GM23338 (cell line): ENCODE data around the gene PPFIBP2. TPM values are rescaled to one million over a fixed set of nuclear protein-coding genes. Genes with fewer than 3 reads are reported as not detected.

Experiments used
- ATAC-seq: fragments of 200-7000 bp; cut with Tn5 transposase; 3 replicates; pipeline ENCODE4 v1.9.1; 2020
- DNase-seq: peaks from one replicate; pipeline ENCODE4 v3.0.0-alpha.2; 2015; ENCODE audit warnings: low spot score
- H2AFZ ChIP-seq: fragments of 200-600 bp; sonication (generic); 2 replicates; pipeline ENCODE4 v1.8.0; 2016; ENCODE audit warnings: antibody characterized with exemption, mild to moderate bottlenecking, moderate library complexity
- H3F3A ChIP-seq: fragments of 200-600 bp; sonication (generic); replicated peaks from 2 replicates; pipeline ENCODE4 v1.8.0; 2017; ENCODE audit warnings: antibody characterized with exemption, mixed run types, low read depth
- H3K27ac ChIP-seq: fragments of 200-600 bp; sonication (generic); 2 replicates; pipeline ENCODE4 v1.6.1; 2016; ENCODE audit warnings: low read depth
- H3K27me3 ChIP-seq: fragments of 200-600 bp; sonication (generic); 2 replicates; pipeline ENCODE4 v1.8.0; 2016; ENCODE audit warnings: mild to moderate bottlenecking, mixed run types, moderate library complexity; ENCODE audit not compliant: insufficient read depth
- H3K36me3 ChIP-seq: fragments of 200-600 bp; sonication (generic); 2 replicates; pipeline ENCODE4 v1.8.0; 2016; ENCODE audit warnings: mild to moderate bottlenecking; ENCODE audit not compliant: insufficient read depth
- H3K4me1 ChIP-seq: fragments of 200-600 bp; sonication (generic); 2 replicates; pipeline ENCODE4 v1.8.0; 2016; ENCODE audit warnings: mild to moderate bottlenecking, moderate library complexity; ENCODE audit not compliant: insufficient read depth
- H3K4me2 ChIP-seq: fragments of 200-600 bp; sonication (generic); 2 replicates; pipeline ENCODE4 v1.7.1; 2017; ENCODE audit warnings: mixed run types
- H3K4me3 ChIP-seq: fragments of 200-600 bp; sonication (generic); 2 replicates; pipeline ENCODE4 v1.6.1; 2016; ENCODE audit warnings: mixed run types
- H3K79me2 ChIP-seq: fragments of 200-600 bp; sonication (generic); replicated peaks from 2 replicates; pipeline ENCODE4 v1.8.0; 2017; ENCODE audit warnings: mild to moderate bottlenecking; ENCODE audit not compliant: insufficient read depth
- H3K9me2 ChIP-seq: fragments of 200-600 bp; sonication (generic); 2 replicates; pipeline ENCODE4 v1.8.0; 2017; ENCODE audit not compliant: insufficient read depth
- H4K20me1 ChIP-seq: fragments of 200-600 bp; sonication (generic); replicated peaks from 2 replicates; pipeline ENCODE4 v1.8.0; 2017; ENCODE audit warnings: mild to moderate bottlenecking; ENCODE audit not compliant: insufficient read depth
- H3K27ac Mint-ChIP-seq: 2 replicates; pipeline ENCODE4 v1.8.0; 2020; ENCODE audit warnings: inconsistent platforms, mild to moderate bottlenecking, moderate library complexity, mixed read lengths
- H3K27me3 Mint-ChIP-seq: 3 replicates; pipeline ENCODE4 v1.8.0; 2022; ENCODE audit warnings: low read depth, mild to moderate bottlenecking, moderate library complexity, mixed read lengths, inconsistent platforms; ENCODE audit not compliant: insufficient read depth, poor library complexity
- H3K36me3 Mint-ChIP-seq: 3 replicates; pipeline ENCODE4 v1.8.0; 2021; ENCODE audit warnings: low read depth, mild to moderate bottlenecking, inconsistent platforms, moderate library complexity, mixed read lengths
- H3K4me1 Mint-ChIP-seq: 3 replicates; pipeline ENCODE4 v1.8.0; 2020; ENCODE audit warnings: mild to moderate bottlenecking, inconsistent platforms, mixed read lengths
- H3K4me3 Mint-ChIP-seq: 3 replicates; pipeline ENCODE4 v1.8.0; 2021; ENCODE audit warnings: moderate library complexity, mild to moderate bottlenecking, inconsistent platforms, mixed read lengths
- H3K9me3 Mint-ChIP-seq: 3 replicates; pipeline ENCODE4 v1.8.0; 2020; ENCODE audit warnings: moderate library complexity, mild to moderate bottlenecking, inconsistent platforms, mixed read lengths
- CREB1 ChIP-seq: fragments of 250-450 bp; sonication (Bioruptor Pico); IDR thresholded peaks from 2 replicates; pipeline ENCODE4 v1.5.0; 2020; ENCODE audit warnings: low read depth, mild to moderate bottlenecking, moderate library complexity
- EZH2 ChIP-seq: fragments of 200-600 bp; sonication (generic); IDR thresholded peaks from one replicate; pipeline ENCODE4 v1.8.0; 2017; ENCODE audit warnings: antibody characterized with exemption, mild to moderate bottlenecking, low read depth; ENCODE audit not compliant: unreplicated experiment
- EZH2phosphoT487 ChIP-seq: fragments of 200-600 bp; sonication (generic); IDR thresholded peaks from one replicate; pipeline ENCODE4 v1.8.1; 2018; ENCODE audit warnings: antibody characterized with exemption; ENCODE audit not compliant: unreplicated experiment
- JUNB ChIP-seq: IDR thresholded peaks from one replicate; pipeline ENCODE4 v1.6.1; 2016; ENCODE audit warnings: antibody characterized with exemption; ENCODE audit not compliant: unreplicated experiment
- NANOG ChIP-seq: IDR thresholded peaks from 2 replicates; pipeline ENCODE4 v1.6.1; 2016; ENCODE audit warnings: antibody characterized with exemption, borderline replicate concordance
- REST ChIP-seq: IDR thresholded peaks from one replicate; pipeline ENCODE4 v1.6.1; 2018; ENCODE audit warnings: antibody characterized with exemption; ENCODE audit not compliant: unreplicated experiment
- STAT1 ChIP-seq: IDR thresholded peaks from one replicate; pipeline ENCODE4 v1.6.1; 2016; ENCODE audit warnings: antibody characterized with exemption; ENCODE audit not compliant: unreplicated experiment
- ZNF114 ChIP-seq: fragments of 250-450 bp; sonication (Bioruptor Pico); IDR thresholded peaks from 2 replicates; pipeline ENCODE4 v1.5.0; 2020; ENCODE audit warnings: mild to moderate bottlenecking, moderate library complexity
- ZNF331 ChIP-seq: fragments of 250-450 bp; sonication (Bioruptor Pico); IDR thresholded peaks from 2 replicates; pipeline ENCODE4 v1.5.0; 2020; ENCODE audit warnings: low read depth, mild to moderate bottlenecking, moderate library complexity
- polyA plus RNA-seq: library from polyadenylated mRNA; unstranded; fragments of >200 nt; fragmentation: Nextera tagmentation; extraction: Ambion mirVana; gene quantifications from 2 replicates; pipeline ENCODE4 v1.2.1, GENCODE V29; 2016
- total RNA-seq: library from RNA; depleted of rRNA; stranded (reverse); fragments of >200 nt; shearing (Covaris generic); gene quantifications from 2 replicates; pipeline ENCODE4 v1.2.3, GENCODE V29; 2014
- TF ChIP-seq, protein P1 (sequence below): fragments of 250-450 bp; sonication (Bioruptor Pico); IDR thresholded peaks from 2 replicates; pipeline ENCODE4 v1.5.0; 2020; ENCODE audit warnings: mild to moderate bottlenecking, moderate library complexity
- TF ChIP-seq, protein P2 (sequence below), 2 experiments: fragments of 200-600 bp in 1 of 2; sonication (generic) in 1 of 2; conservative IDR thresholded peaks; 2 replicates each; pipeline versions ENCODE4 v1.5.1 to v1.6.1; 2016 to 2017; ENCODE audit warnings: antibody characterized with exemption in 2 of 2, low read depth in 2 of 2, mild to moderate bottlenecking in 2 of 2, moderate library complexity in 1 of 2
- TF ChIP-seq, protein P3 (sequence below): IDR thresholded peaks from 2 replicates; pipeline ENCODE4 v1.6.1; 2016; ENCODE audit warnings: antibody characterized with exemption

Gene PPFIBP2
- total and polyA plus RNA-seq, 2 experiments from 2014 or later = 7.1 to 14.8 TPM

GRCh38 chr11:7583248-7583647 is 69.4 kb downstream of the PPFIBP2 start:
- Histone ChIP-seq H3K27me3 (no peaks in the 10 kb centered on the region), H3K27ac (no peak overlapping the region), H3K4me2 (no peak overlapping the region), H4K20me1 (no peaks in the 10 kb centered on the region; the same call in 1 of the 2 replicates), H3K4me1 (peaks cover 13% of the 10 kb centered on the region), H3F3A (0 out of 2 replicates have a peak, but pooled peaks cover 5% of the 10 kb centered on the region), H3K79me2 (no peaks in the 10 kb centered on the region), H3K9me2 (0 out of 2 replicates have a peak, but pooled peaks cover 3% of the 10 kb centered on the region), H3K36me3 (no peaks in the 10 kb centered on the region), H2AFZ (no peak overlapping the region), H3K4me3 (no peak overlapping the region)
- DNase-seq = no peak
- TF ChIP-seq NANOG = no peak
- TF ChIP-seq STAT1 = no peak
- TF ChIP-seq ZNF331 (CRISPR knock-in tag) = no peak
- TF ChIP-seq EZH2phosphoT487 = no peak
- TF ChIP-seq EZH2 = no peak
- TF ChIP-seq REST = no peak
- TF ChIP-seq, protein P1, sequence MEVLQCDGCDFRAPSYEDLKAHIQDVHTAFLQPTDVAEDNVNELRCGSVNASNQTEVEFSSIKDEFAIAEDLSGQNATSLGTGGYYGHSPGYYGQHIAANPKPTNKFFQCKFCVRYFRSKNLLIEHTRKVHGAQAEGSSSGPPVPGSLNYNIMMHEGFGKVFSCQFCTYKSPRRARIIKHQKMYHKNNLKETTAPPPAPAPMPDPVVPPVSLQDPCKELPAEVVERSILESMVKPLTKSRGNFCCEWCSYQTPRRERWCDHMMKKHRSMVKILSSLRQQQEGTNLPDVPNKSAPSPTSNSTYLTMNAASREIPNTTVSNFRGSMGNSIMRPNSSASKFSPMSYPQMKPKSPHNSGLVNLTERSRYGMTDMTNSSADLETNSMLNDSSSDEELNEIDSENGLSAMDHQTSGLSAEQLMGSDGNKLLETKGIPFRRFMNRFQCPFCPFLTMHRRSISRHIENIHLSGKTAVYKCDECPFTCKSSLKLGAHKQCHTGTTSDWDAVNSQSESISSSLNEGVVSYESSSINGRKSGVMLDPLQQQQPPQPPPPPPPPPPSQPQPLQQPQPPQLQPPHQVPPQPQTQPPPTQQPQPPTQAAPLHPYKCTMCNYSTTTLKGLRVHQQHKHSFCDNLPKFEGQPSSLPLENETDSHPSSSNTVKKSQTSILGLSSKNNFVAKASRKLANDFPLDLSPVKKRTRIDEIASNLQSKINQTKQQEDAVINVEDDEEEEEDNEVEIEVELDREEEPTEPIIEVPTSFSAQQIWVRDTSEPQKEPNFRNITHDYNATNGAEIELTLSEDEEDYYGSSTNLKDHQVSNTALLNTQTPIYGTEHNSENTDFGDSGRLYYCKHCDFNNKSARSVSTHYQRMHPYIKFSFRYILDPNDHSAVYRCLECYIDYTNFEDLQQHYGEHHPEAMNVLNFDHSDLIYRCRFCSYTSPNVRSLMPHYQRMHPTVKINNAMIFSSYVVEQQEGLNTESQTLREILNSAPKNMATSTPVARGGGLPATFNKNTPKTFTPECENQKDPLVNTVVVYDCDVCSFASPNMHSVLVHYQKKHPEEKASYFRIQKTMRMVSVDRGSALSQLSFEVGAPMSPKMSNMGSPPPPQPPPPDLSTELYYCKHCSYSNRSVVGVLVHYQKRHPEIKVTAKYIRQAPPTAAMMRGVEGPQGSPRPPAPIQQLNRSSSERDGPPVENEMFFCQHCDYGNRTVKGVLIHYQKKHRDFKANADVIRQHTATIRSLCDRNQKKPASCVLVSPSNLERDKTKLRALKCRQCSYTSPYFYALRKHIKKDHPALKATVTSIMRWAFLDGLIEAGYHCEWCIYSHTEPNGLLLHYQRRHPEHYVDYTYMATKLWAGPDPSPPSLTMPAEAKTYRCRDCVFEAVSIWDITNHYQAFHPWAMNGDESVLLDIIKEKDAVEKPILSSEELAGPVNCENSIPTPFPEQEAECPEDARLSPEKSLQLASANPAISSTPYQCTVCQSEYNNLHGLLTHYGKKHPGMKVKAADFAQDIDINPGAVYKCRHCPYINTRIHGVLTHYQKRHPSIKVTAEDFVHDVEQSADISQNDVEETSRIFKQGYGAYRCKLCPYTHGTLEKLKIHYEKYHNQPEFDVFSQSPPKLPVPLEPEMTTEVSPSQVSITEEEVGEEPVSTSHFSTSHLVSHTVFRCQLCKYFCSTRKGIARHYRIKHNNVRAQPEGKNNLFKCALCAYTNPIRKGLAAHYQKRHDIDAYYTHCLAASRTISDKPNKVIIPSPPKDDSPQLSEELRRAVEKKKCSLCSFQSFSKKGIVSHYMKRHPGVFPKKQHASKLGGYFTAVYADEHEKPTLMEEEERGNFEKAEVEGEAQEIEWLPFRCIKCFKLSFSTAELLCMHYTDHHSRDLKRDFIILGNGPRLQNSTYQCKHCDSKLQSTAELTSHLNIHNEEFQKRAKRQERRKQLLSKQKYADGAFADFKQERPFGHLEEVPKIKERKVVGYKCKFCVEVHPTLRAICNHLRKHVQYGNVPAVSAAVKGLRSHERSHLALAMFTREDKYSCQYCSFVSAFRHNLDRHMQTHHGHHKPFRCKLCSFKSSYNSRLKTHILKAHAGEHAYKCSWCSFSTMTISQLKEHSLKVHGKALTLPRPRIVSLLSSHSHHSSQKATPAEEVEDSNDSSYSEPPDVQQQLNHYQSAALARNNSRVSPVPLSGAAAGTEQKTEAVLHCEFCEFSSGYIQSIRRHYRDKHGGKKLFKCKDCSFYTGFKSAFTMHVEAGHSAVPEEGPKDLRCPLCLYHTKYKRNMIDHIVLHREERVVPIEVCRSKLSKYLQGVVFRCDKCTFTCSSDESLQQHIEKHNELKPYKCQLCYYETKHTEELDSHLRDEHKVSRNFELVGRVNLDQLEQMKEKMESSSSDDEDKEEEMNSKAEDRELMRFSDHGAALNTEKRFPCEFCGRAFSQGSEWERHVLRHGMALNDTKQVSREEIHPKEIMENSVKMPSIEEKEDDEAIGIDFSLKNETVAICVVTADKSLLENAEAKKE (CRISPR knock-in tag) = no peak
- TF ChIP-seq, protein P2, sequence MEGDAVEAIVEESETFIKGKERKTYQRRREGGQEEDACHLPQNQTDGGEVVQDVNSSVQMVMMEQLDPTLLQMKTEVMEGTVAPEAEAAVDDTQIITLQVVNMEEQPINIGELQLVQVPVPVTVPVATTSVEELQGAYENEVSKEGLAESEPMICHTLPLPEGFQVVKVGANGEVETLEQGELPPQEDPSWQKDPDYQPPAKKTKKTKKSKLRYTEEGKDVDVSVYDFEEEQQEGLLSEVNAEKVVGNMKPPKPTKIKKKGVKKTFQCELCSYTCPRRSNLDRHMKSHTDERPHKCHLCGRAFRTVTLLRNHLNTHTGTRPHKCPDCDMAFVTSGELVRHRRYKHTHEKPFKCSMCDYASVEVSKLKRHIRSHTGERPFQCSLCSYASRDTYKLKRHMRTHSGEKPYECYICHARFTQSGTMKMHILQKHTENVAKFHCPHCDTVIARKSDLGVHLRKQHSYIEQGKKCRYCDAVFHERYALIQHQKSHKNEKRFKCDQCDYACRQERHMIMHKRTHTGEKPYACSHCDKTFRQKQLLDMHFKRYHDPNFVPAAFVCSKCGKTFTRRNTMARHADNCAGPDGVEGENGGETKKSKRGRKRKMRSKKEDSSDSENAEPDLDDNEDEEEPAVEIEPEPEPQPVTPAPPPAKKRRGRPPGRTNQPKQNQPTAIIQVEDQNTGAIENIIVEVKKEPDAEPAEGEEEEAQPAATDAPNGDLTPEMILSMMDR (conservative IDR thresholded peaks at IDR 0.05; ENCODE audit: low read depth in 2 of 2) = no peak
- TF ChIP-seq, protein P3, sequence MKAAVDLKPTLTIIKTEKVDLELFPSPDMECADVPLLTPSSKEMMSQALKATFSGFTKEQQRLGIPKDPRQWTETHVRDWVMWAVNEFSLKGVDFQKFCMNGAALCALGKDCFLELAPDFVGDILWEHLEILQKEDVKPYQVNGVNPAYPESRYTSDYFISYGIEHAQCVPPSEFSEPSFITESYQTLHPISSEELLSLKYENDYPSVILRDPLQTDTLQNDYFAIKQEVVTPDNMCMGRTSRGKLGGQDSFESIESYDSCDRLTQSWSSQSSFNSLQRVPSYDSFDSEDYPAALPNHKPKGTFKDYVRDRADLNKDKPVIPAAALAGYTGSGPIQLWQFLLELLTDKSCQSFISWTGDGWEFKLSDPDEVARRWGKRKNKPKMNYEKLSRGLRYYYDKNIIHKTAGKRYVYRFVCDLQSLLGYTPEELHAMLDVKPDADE = no peak
- TF ChIP-seq ZNF114 (CRISPR knock-in tag) = no peak
- TF ChIP-seq CREB1 = no peak
- TF ChIP-seq JUNB = no peak
- no peaks in the 10 kb centered on the region for H3K36me3 Mint-ChIP-seq
- no peak for ATAC-seq
- H3K4me3 Mint-ChIP-seq = no peak overlapping the region
- no peaks in the 10 kb centered on the region for H3K9me3 Mint-ChIP-seq
- peaks cover 5% of the 10 kb centered on the region for H3K27me3 Mint-ChIP-seq
- peaks cover 30% of the 10 kb centered on the region for H3K4me1 Mint-ChIP-seq
- no peak overlapping the region for H3K27ac Mint-ChIP-seq
